G401 (cell line): Measurements from ENCODE around the gene CDHR5. TPM values are rescaled to one million over a fixed set of nuclear protein-coding genes. Genes with fewer than 3 reads are reported as not detected.

Source experiments
- DNase-seq: peaks from one replicate; pipeline ENCODE4 v3.0.0-alpha.2; 2015; ENCODE audit warnings: low spot score
- in situ Hi-C: cut with HindIII; loops from 2 replicates; pipeline ENCODE4 v1.10.0; 2016; ENCODE audit warnings: low sequenced_read_pairs, mixed read lengths
- total RNA-seq: library from RNA; depleted of rRNA; stranded (reverse); fragments of >200 nt; shearing (Covaris generic); gene quantifications from 2 replicates; pipeline ENCODE4 v1.2.3, GENCODE V29; 2014

The CDHR5 gene
- total RNA-seq, 1 experiment from 2014 or later = not detected

- in situ Hi-C loops = no loop called here
- no peak for DNase-seq
Observed at GRCh38 chr11:614021-614622, 10.6 kb downstream of the CDHR5 start.

- no peak for DNase-seq
- in situ Hi-C loops = no loop called here
Observed at GRCh38 chr11:613369-613968, 11.3 kb downstream of the CDHR5 start.

- in situ Hi-C loops = no loop called here
- no peak for DNase-seq
Observed at GRCh38 chr11:612961-613300, 11.8 kb downstream of the CDHR5 start.

GRCh38 chr11:612201-612960 lies 12.4 kb downstream of the CDHR5 start:
- no peak for DNase-seq

GRCh38 chr11:611001-611996 lies 13.5 kb downstream of the CDHR5 start:
- in situ Hi-C loops = no loop called here

More at GRCh38 chr11:612201-612960, 12.4 kb downstream of the CDHR5 start:
- in situ Hi-C loops = no loop called here

GRCh38 chr11:610146-610801 lies 14.5 kb downstream of the CDHR5 start:
- in situ Hi-C loops = no loop called here
- no peak for DNase-seq

More at GRCh38 chr11:611001-611996, 13.5 kb downstream of the CDHR5 start:
- DNase-seq = no peak

- in situ Hi-C loops = no loop called here
Observed at GRCh38 chr11:609341-609811, 15.4 kb downstream of the CDHR5 start.

GRCh38 chr11:608791-609251 lies 15.9 kb downstream of the CDHR5 start:
- in situ Hi-C loops = no loop called here

More at GRCh38 chr11:609341-609811, 15.4 kb downstream of the CDHR5 start:
- no peak for DNase-seq

GRCh38 chr11:607971-608659 lies 16.6 kb downstream of the CDHR5 start:
- in situ Hi-C loops = no loop called here
- no peak for DNase-seq

More at GRCh38 chr11:608791-609251, 15.9 kb downstream of the CDHR5 start:
- no peak for DNase-seq

- in situ Hi-C loops = no loop called here
- DNase-seq = no peak
Observed at GRCh38 chr11:607020-607780, 17.6 kb downstream of the CDHR5 start.

- in situ Hi-C loops = no loop called here
- peak; percentile 92 for DNase-seq
Observed at GRCh38 chr11:606245-606644, 18.5 kb downstream of the CDHR5 start.

GRCh38 chr11:605286-606129 lies 19.2 kb downstream of the CDHR5 start:
- no peak for DNase-seq
- in situ Hi-C loops = no loop called here

GRCh38 chr11:603154-603553 lies 21.6 kb downstream of the CDHR5 start:
- in situ Hi-C loops = no loop called here
- DNase-seq = no peak

GRCh38 chr11:601573-602245 lies 23.0 kb downstream of the CDHR5 start:
- in situ Hi-C loops = no loop called here
- no peak for DNase-seq

GRCh38 chr11:598005-598680 lies 26.6 kb downstream of the CDHR5 start:
- in situ Hi-C loops = no loop called here
- DNase-seq = no peak
